ENCODE data around the gene RDX.

The RDX gene

DNA sequence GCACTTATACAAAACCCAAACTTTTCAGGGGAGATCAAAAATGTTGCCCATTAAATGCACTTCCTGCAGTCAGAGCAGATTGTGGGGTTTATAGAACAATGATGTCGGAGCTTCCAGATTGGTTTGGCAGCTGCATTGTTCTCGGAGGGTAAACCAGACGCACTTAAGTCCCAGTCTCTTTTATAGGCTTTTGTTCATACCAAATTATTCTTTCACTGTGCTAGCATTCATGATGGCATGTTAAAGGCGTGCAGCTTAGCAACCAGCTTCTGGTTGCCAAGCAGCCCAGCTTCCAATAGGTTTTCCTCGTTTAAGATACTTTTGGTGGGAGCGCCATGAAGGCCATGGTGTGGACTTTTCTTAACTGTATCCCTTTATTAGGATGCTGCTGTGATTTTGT is 162.3 kb downstream of the RDX start:
- Histone ChIP-seq H3F3A (ENCODE audit: insufficient read depth, low read length) (no peaks in the 10 kb centered on the region), H3K27me3 (replicated peaks; ENCODE audit: insufficient read depth, low read length) (no peaks in the 10 kb centered on the region), H3K9ac (ENCODE audit: low read length) (no peak overlapping the region), H4K20me1 (ENCODE audit: insufficient read depth, low read length) (no peaks in the 10 kb centered on the region), H3K4me3 (ENCODE audit: low read length) (no peak overlapping the region), H3K9me2 (replicated peaks; ENCODE audit: insufficient read depth, low read length) (no peaks in the 10 kb centered on the region), H3K9me3 (replicated peaks; ENCODE audit: insufficient read depth, low read length) (no peaks in the 10 kb centered on the region), H3K36me3 (replicated peaks; ENCODE audit: insufficient read depth, low read length) (no peaks in the 10 kb centered on the region), H3K27ac (ENCODE audit: low read length) (no peak overlapping the region), H3K79me2 (ENCODE audit: low read length) (no peaks in the 10 kb centered on the region), H3K4me1 (ENCODE audit: low read length) (no peaks in the 10 kb centered on the region), H2AFZ (ENCODE audit: low read length) (no peak overlapping the region), H3K4me2 (ENCODE audit: low read depth, low read length) (no peak overlapping the region)
- no peak for DNase-seq
- TF ChIP-seq EZH2 (optimal IDR thresholded peaks at IDR 0.05; ENCODE audit: low read depth, low read length) (no peak), CTCF (IDR thresholded peaks at IDR 0.05; ENCODE audit: low read length) (no peak), EZH2phosphoT487 (IDR thresholded peaks at IDR 0.05; ENCODE audit: low read length) (no peak)

DNA sequence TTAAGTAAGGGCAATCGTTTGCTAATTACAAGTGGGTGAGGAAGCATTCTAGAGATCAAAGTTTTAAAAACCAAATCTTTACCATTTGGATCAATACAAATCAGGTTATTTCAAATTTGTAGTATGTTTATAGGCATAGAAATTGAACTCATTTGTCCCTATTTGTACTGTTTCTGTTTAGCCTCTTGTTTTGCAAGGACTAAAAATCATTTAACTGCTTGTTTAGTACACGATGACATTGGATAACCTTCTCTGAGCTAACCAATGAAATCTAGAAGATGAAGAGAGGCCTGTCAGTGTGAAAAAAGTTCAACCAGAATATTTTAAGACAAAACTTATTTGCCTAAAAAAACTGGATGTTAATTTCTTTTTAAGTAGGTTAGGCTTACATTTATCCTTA is 163.3 kb downstream of the RDX start:
- no peaks in the 10 kb centered on the region for H3K9me3 ChIP-seq (replicated peaks; ENCODE audit: insufficient read depth, low read length)
- no peak for DNase-seq
- no peaks in the 10 kb centered on the region for H3K36me3 ChIP-seq (replicated peaks; ENCODE audit: insufficient read depth, low read length)
- H3K4me3 ChIP-seq (ENCODE audit: low read length), result no peak overlapping the region
- H3K9me2 ChIP-seq (replicated peaks; ENCODE audit: insufficient read depth, low read length), result no peaks in the 10 kb centered on the region
- H3K27ac ChIP-seq (ENCODE audit: low read length), result no peak overlapping the region
- no peaks in the 10 kb centered on the region for H3K79me2 ChIP-seq (ENCODE audit: low read length)
- no peaks in the 10 kb centered on the region for H3F3A ChIP-seq (ENCODE audit: insufficient read depth, low read length)
- TF ChIP-seq EZH2 (optimal IDR thresholded peaks at IDR 0.05; ENCODE audit: low read depth, low read length) (no peak), EZH2phosphoT487 (IDR thresholded peaks at IDR 0.05; ENCODE audit: low read length) (no peak), CTCF (IDR thresholded peaks at IDR 0.05; ENCODE audit: low read length) (no peak)
- H2AFZ ChIP-seq (ENCODE audit: low read length), result no peak overlapping the region
- H4K20me1 ChIP-seq (ENCODE audit: insufficient read depth, low read length), result no peaks in the 10 kb centered on the region
- H3K27me3 ChIP-seq (replicated peaks; ENCODE audit: insufficient read depth, low read length), result no peaks in the 10 kb centered on the region
- H3K4me1 ChIP-seq (ENCODE audit: low read length), result no peaks in the 10 kb centered on the region
- H3K4me2 ChIP-seq (ENCODE audit: low read depth, low read length), result no peak overlapping the region
- H3K9ac ChIP-seq (ENCODE audit: low read length), result no peak overlapping the region

DNA sequence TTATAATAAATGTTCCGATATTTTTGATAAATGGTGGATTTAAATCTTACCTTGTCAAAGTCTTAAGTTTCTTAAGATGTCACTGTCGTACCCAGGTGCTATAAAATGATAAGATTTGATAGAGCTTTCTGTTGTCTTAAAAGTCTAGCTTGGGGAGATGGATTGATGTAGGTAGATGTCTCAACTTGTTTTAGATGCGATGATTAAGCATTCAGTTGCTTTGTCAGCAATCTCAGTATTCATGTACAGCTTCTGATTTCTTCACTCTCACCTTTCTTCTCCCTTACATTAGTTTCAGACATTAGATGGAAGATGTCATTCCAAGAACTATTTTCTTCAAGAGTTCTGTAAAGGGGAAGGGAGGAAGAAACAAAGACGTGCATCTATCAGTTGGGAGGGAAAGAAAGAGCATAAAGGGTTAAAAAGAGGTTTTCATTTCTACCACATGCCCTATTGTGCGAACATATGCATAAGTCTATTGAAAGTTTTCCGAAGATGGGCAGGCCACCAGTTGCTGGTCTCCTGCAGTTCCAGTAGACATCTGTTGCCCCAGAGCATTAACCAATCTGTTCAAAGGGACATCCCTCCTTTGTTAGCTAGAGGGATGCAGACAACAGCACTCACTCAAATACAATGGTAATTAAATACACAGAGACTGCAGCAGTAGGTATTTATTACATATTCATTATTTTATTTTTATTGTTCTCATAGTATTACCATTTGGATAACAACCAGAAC is 164.9 kb downstream of the RDX start:
- Histone ChIP-seq H3K4me3 (ENCODE audit: low read length) (no peak overlapping the region), H3K27ac (ENCODE audit: low read length) (no peak overlapping the region), H3K9ac (ENCODE audit: low read length) (no peak overlapping the region), H3K9me3 (replicated peaks; ENCODE audit: insufficient read depth, low read length) (no peaks in the 10 kb centered on the region), H3K4me2 (ENCODE audit: low read depth, low read length) (no peak overlapping the region), H3K36me3 (replicated peaks; ENCODE audit: insufficient read depth, low read length) (no peaks in the 10 kb centered on the region), H3K9me2 (replicated peaks; ENCODE audit: insufficient read depth, low read length) (no peaks in the 10 kb centered on the region), H4K20me1 (ENCODE audit: insufficient read depth, low read length) (no peaks in the 10 kb centered on the region), H2AFZ (ENCODE audit: low read length) (no peak overlapping the region), H3K4me1 (ENCODE audit: low read length) (no peaks in the 10 kb centered on the region), H3K27me3 (replicated peaks; ENCODE audit: insufficient read depth, low read length) (no peaks in the 10 kb centered on the region), H3K79me2 (ENCODE audit: low read length) (no peaks in the 10 kb centered on the region), H3F3A (ENCODE audit: insufficient read depth, low read length) (no peaks in the 10 kb centered on the region)
- no peak for DNase-seq
- TF ChIP-seq CTCF (IDR thresholded peaks at IDR 0.05; ENCODE audit: low read length) (no peak), EZH2 (optimal IDR thresholded peaks at IDR 0.05; ENCODE audit: low read depth, low read length) (no peak), EZH2phosphoT487 (IDR thresholded peaks at IDR 0.05; ENCODE audit: low read length) (no peak)
